Hepatocyte (in vitro differentiated cells): ENCODE data around the gene TGM2.

Source experiments
- EZH2 ChIP-seq: fragments of 200-600 bp; sonication (generic); IDR thresholded peaks from 2 replicates; pipeline ENCODE4 v1.6.1; 2016; ENCODE audit warnings: antibody characterized with exemption, mild to moderate bottlenecking, borderline replicate concordance
- TF ChIP-seq, protein P1 (sequence below): fragments of 200-600 bp; sonication (generic); IDR thresholded peaks from 2 replicates; pipeline ENCODE4 v1.5.1; 2016; ENCODE audit warnings: antibody characterized with exemption, mild to moderate bottlenecking; ENCODE audit not compliant: poor library complexity

- TF ChIP-seq, protein P1, sequence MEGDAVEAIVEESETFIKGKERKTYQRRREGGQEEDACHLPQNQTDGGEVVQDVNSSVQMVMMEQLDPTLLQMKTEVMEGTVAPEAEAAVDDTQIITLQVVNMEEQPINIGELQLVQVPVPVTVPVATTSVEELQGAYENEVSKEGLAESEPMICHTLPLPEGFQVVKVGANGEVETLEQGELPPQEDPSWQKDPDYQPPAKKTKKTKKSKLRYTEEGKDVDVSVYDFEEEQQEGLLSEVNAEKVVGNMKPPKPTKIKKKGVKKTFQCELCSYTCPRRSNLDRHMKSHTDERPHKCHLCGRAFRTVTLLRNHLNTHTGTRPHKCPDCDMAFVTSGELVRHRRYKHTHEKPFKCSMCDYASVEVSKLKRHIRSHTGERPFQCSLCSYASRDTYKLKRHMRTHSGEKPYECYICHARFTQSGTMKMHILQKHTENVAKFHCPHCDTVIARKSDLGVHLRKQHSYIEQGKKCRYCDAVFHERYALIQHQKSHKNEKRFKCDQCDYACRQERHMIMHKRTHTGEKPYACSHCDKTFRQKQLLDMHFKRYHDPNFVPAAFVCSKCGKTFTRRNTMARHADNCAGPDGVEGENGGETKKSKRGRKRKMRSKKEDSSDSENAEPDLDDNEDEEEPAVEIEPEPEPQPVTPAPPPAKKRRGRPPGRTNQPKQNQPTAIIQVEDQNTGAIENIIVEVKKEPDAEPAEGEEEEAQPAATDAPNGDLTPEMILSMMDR, result no peak
- no peak for TF ChIP-seq EZH2
These were observed 14.5 kb downstream of the TGM2 start for GRCh38 chr20:38150335-38151170.
